Panc1 (cell line): ENCODE measurements around the gene TBX4. TPM values are rescaled to one million over a fixed set of nuclear protein-coding genes. Genes with fewer than 3 reads are reported as not detected.
A peak's percentile ranks its signal among the peaks of the same experiment; 100 is the strongest.

Experiments
- ATAC-seq: fragments of 200-7000 bp; cut with Tn5 transposase; 2 replicates; pipeline ENCODE4 v1.9.1; 2020; ENCODE audit warnings: mild to moderate bottlenecking, moderate library complexity
- BruUV-seq: library from RNA; stranded (reverse); fragments of 400-500 nt; replicated peaks from 2 replicates; lab custom pipeline; 2021; lab: Mats Ljungman, UMichigan
- CTCF ChIA-PET: fragments of 300-600 bp; sonication (Branson Sonifier 250); formaldehyde crosslinking; loops from one replicate; lab custom pipeline; 2022; ENCODE audit warnings: antibody characterized with exemption; lab: Charles Lee
- POLR2A ChIA-PET: fragments of 300-600 bp; sonication (Branson Sonifier 250); formaldehyde crosslinking; loops from one replicate; lab custom pipeline; 2022; ENCODE audit warnings: antibody characterized with exemption; lab: Charles Lee
- DNase-seq: peaks from one replicate; pipeline ENCODE4 v3.0.0-alpha.2; 2010; ENCODE audit warnings: low read depth, low spot score
- H3K27ac ChIP-seq: 2 replicates; pipeline ENCODE4 v1.5.1; 2011; ENCODE audit warnings: mild to moderate bottlenecking, low read length, inconsistent platforms
- H3K27me3 ChIP-seq: fragments of 200-500 bp; sonication (Bioruptor generic); 2 replicates; pipeline ENCODE4 v1.6.0; 2014; ENCODE audit warnings: low read length, inconsistent platforms; ENCODE audit not compliant: control insufficient read depth, insufficient read depth
- H3K36me3 ChIP-seq: fragments of 200-500 bp; sonication (Bioruptor generic); 2 replicates; pipeline ENCODE4 v1.5.1; 2014; ENCODE audit warnings: inconsistent platforms, mild to moderate bottlenecking, low read length, moderate library complexity; ENCODE audit not compliant: control insufficient read depth, insufficient read depth
- H3K4me1 ChIP-seq: 2 replicates; pipeline ENCODE4 v1.5.1; 2011; ENCODE audit warnings: inconsistent platforms, mild to moderate bottlenecking, low read length, moderate library complexity; ENCODE audit not compliant: control insufficient read depth, insufficient read depth
- H3K4me3 ChIP-seq, 2 experiments: 2 replicates each; pipeline ENCODE4 v1.5.1; 2011 to 2012; ENCODE audit warnings: low read depth in 2 of 2, low read length in 2 of 2, mild to moderate bottlenecking in 2 of 2, inconsistent platforms in 1 of 2, moderate library complexity in 1 of 2
- H3K9me3 ChIP-seq: fragments of 200-500 bp; sonication (Bioruptor generic); 2 replicates; pipeline ENCODE4 v1.5.1; 2014; ENCODE audit warnings: low read depth, mild to moderate bottlenecking, inconsistent platforms, low read length, moderate library complexity; ENCODE audit not compliant: control insufficient read depth, insufficient read depth
- POLR2AphosphoS5 ChIP-seq: IDR thresholded peaks from 2 replicates; pipeline ENCODE4 v1.6.1; 2012; ENCODE audit warnings: mild to moderate bottlenecking, low read depth, low read length, moderate library complexity
- SIN3A ChIP-seq: IDR thresholded peaks from 2 replicates; pipeline ENCODE4 v1.6.1; 2012; ENCODE audit warnings: low read depth, mild to moderate bottlenecking, low read length, moderate library complexity, borderline replicate concordance; ENCODE audit not compliant: insufficient read depth
- TCF7L2 ChIP-seq: IDR thresholded peaks from 2 replicates; pipeline ENCODE4 v1.6.1; 2011; ENCODE audit warnings: mild to moderate bottlenecking, low read depth, low read length, inconsistent platforms
- in situ Hi-C: cut with HindIII; loops from 2 replicates; pipeline ENCODE4 v1.10.0; 2016; ENCODE audit warnings: low sequenced_read_pairs, low pct_unique_long_range_greater_than_20kb
- intact Hi-C: fragments of 100-400 bp; cut with micrococcal nuclease; formaldehyde crosslinking; loops from one replicate; pipeline ENCODE4 v1.10.0; 2022; ENCODE audit not compliant: unreplicated experiment
- total RNA-seq: library from RNA; stranded (reverse); gene quantifications from one replicate; pipeline ENCODE4 v1.2.1, GENCODE V29; 2021; ENCODE audit not compliant: unreplicated experiment
- TF ChIP-seq, protein P1 (sequence below), 2 experiments: IDR thresholded peaks; 2 replicates each; pipeline ENCODE4 v1.6.1; 2011 to 2012; ENCODE audit warnings: low read depth in 2 of 2, control low read depth in 1 of 2, low read length in 1 of 2, mild to moderate bottlenecking in 1 of 2, moderate library complexity in 1 of 2; ENCODE audit not compliant: insufficient read depth in 1 of 2
- TF ChIP-seq, protein P2 (sequence below): fragments of 450-650 bp; IDR thresholded peaks from 2 replicates; pipeline ENCODE4 v1.5.1; 2017; ENCODE audit warnings: mild to moderate bottlenecking

TBX4 gene
- total RNA-seq, 1 experiment from 2014 or later: not detected

GRCh38 chr17:61406537-61406845, 45.7 kb upstream of the TBX4 start:
- ChIA-PET CTCF (interaction anchor here (0.6 to 1.5 kb wide), 3 partner anchors 12 to 435 kb away, joined by 3 to 6 read pairs (median 4); no protein-coding TSS in a partner anchor), POLR2A (interaction anchor here (0.6 kb wide), 1 partner anchor 321 kb away, joined by 4 read pairs; no protein-coding TSS in a partner anchor)
- in situ Hi-C loops: no loop called here
- BruUV-seq: no TSS peak
- no peaks in the 10 kb centered on the region for H3K36me3 ChIP-seq
- no peaks in the 10 kb centered on the region for H3K27me3 ChIP-seq
- H3K4me1 ChIP-seq: peaks cover 18% of the 10 kb centered on the region
- no peak overlapping the region for H3K4me3 ChIP-seq
- H3K9me3 ChIP-seq: no peaks in the 10 kb centered on the region
- TF ChIP-seq, protein P1, sequence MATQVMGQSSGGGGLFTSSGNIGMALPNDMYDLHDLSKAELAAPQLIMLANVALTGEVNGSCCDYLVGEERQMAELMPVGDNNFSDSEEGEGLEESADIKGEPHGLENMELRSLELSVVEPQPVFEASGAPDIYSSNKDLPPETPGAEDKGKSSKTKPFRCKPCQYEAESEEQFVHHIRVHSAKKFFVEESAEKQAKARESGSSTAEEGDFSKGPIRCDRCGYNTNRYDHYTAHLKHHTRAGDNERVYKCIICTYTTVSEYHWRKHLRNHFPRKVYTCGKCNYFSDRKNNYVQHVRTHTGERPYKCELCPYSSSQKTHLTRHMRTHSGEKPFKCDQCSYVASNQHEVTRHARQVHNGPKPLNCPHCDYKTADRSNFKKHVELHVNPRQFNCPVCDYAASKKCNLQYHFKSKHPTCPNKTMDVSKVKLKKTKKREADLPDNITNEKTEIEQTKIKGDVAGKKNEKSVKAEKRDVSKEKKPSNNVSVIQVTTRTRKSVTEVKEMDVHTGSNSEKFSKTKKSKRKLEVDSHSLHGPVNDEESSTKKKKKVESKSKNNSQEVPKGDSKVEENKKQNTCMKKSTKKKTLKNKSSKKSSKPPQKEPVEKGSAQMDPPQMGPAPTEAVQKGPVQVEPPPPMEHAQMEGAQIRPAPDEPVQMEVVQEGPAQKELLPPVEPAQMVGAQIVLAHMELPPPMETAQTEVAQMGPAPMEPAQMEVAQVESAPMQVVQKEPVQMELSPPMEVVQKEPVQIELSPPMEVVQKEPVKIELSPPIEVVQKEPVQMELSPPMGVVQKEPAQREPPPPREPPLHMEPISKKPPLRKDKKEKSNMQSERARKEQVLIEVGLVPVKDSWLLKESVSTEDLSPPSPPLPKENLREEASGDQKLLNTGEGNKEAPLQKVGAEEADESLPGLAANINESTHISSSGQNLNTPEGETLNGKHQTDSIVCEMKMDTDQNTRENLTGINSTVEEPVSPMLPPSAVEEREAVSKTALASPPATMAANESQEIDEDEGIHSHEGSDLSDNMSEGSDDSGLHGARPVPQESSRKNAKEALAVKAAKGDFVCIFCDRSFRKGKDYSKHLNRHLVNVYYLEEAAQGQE (IDR thresholded peaks at IDR 0.05; ENCODE audit: insufficient read depth in 1 of 2, low read depth in 2 of 2, low read length in 1 of 2): no peak
- no peak for TF ChIP-seq POLR2AphosphoS5
- intact Hi-C loops: loop anchor here (5.0 kb wide), 1 partner anchor 434 kb away; no protein-coding TSS in a partner anchor
- H3K27ac ChIP-seq: peak overlapping the region; percentile 39; the same call in 1 of the 2 replicates
- DNase-seq (no peak), ATAC-seq (no peak)

- H3K9me3 ChIP-seq: no peaks in the 10 kb centered on the region
- CTCF ChIA-PET: interaction anchor here (1.5 kb wide), 1 partner anchor 436 kb away, joined by 3 read pairs; no protein-coding TSS in a partner anchor
- peaks cover 18% of the 10 kb centered on the region for H3K4me1 ChIP-seq
- H3K27ac ChIP-seq: no peak overlapping the region
- POLR2A ChIA-PET: no interaction called here
- in situ Hi-C loops (no loop called here), intact Hi-C loops (loop anchor here (5.0 kb wide), 1 partner anchor 435 kb away; no protein-coding TSS in a partner anchor)
- H3K27me3 ChIP-seq: no peaks in the 10 kb centered on the region
- H3K36me3 ChIP-seq: no peaks in the 10 kb centered on the region
- DNase-seq (no peak), ATAC-seq (no peak)
- no TSS peak for BruUV-seq
- TF ChIP-seq POLR2AphosphoS5 (no peak), SIN3A (no peak), TCF7L2 (no peak)
- TF ChIP-seq, protein P1 (IDR thresholded peaks at IDR 0.05; ENCODE audit: insufficient read depth in 1 of 2, low read depth in 2 of 2, low read length in 1 of 2): no peak
- TF ChIP-seq, protein P2, sequence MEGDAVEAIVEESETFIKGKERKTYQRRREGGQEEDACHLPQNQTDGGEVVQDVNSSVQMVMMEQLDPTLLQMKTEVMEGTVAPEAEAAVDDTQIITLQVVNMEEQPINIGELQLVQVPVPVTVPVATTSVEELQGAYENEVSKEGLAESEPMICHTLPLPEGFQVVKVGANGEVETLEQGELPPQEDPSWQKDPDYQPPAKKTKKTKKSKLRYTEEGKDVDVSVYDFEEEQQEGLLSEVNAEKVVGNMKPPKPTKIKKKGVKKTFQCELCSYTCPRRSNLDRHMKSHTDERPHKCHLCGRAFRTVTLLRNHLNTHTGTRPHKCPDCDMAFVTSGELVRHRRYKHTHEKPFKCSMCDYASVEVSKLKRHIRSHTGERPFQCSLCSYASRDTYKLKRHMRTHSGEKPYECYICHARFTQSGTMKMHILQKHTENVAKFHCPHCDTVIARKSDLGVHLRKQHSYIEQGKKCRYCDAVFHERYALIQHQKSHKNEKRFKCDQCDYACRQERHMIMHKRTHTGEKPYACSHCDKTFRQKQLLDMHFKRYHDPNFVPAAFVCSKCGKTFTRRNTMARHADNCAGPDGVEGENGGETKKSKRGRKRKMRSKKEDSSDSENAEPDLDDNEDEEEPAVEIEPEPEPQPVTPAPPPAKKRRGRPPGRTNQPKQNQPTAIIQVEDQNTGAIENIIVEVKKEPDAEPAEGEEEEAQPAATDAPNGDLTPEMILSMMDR: no peak
- H3K4me3 ChIP-seq: no peak overlapping the region
These were observed 45.0 kb upstream of the TBX4 start for GRCh38 chr17:61406971-61407911.
